ENCODE results near the gene TCHHL1. TPM values are rescaled to one million over a fixed set of nuclear protein-coding genes. Genes with fewer than 3 reads are reported as not detected.

Gene TCHHL1
- total and polyA plus RNA-seq, 9 of the 15 experiments (the other 6 are each of a cell fraction or from before 2014, with no cell fraction given), result not detected

DNA sequence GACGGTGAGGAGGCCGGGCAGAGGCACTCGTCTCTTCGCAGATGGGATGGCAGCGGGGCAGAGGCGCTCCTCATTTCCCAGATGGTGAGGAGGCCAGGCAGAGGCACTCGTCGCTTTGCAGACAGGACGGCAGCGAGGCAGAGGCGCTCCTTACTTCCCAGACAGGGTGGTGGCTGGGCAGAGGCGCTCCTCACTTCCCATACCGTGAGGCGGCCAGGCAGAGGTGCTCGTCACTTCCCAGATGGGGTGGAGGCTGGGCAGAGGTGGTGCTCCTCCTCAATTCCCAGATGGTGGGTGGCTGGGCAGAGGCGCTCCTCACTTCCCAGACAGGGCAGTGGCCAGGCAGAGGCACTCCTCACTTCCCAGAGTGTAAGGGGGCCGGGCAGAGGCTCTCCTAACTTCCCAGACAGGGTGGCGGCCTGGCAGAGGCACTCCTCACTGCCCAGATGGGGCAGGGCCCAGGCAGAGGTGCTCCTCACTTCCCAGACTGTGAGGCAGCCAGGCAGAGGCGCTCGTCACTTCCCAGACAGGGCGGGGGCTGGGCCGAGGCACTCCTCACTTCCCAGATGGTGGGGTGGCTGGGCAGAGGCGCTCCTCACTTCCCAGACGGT is 9.9 kb downstream of the TCHHL1 start (continued):
- TF ChIP-seq, protein P1, sequence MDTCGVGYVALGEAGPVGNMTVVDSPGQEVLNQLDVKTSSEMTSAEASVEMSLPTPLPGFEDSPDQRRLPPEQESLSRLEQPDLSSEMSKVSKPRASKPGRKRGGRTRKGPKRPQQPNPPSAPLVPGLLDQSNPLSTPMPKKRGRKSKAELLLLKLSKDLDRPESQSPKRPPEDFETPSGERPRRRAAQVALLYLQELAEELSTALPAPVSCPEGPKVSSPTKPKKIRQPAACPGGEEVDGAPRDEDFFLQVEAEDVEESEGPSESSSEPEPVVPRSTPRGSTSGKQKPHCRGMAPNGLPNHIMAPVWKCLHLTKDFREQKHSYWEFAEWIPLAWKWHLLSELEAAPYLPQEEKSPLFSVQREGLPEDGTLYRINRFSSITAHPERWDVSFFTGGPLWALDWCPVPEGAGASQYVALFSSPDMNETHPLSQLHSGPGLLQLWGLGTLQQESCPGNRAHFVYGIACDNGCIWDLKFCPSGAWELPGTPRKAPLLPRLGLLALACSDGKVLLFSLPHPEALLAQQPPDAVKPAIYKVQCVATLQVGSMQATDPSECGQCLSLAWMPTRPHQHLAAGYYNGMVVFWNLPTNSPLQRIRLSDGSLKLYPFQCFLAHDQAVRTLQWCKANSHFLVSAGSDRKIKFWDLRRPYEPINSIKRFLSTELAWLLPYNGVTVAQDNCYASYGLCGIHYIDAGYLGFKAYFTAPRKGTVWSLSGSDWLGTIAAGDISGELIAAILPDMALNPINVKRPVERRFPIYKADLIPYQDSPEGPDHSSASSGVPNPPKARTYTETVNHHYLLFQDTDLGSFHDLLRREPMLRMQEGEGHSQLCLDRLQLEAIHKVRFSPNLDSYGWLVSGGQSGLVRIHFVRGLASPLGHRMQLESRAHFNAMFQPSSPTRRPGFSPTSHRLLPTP (IDR thresholded peaks at IDR 0.05; ENCODE audit: borderline replicate concordance, extremely low read depth, insufficient read length), result no peak
- TF ChIP-seq, protein P2, sequence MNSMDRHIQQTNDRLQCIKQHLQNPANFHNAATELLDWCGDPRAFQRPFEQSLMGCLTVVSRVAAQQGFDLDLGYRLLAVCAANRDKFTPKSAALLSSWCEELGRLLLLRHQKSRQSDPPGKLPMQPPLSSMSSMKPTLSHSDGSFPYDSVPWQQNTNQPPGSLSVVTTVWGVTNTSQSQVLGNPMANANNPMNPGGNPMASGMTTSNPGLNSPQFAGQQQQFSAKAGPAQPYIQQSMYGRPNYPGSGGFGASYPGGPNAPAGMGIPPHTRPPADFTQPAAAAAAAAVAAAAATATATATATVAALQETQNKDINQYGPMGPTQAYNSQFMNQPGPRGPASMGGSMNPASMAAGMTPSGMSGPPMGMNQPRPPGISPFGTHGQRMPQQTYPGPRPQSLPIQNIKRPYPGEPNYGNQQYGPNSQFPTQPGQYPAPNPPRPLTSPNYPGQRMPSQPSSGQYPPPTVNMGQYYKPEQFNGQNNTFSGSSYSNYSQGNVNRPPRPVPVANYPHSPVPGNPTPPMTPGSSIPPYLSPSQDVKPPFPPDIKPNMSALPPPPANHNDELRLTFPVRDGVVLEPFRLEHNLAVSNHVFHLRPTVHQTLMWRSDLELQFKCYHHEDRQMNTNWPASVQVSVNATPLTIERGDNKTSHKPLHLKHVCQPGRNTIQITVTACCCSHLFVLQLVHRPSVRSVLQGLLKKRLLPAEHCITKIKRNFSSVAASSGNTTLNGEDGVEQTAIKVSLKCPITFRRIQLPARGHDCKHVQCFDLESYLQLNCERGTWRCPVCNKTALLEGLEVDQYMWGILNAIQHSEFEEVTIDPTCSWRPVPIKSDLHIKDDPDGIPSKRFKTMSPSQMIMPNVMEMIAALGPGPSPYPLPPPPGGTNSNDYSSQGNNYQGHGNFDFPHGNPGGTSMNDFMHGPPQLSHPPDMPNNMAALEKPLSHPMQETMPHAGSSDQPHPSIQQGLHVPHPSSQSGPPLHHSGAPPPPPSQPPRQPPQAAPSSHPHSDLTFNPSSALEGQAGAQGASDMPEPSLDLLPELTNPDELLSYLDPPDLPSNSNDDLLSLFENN (IDR thresholded peaks at IDR 0.05; ENCODE audit: low read depth in 2 of 2, low read length in 2 of 2), result no peak
- TF ChIP-seq SUPT5H (IDR thresholded peaks at IDR 0.05) (no peak), TBL1XR1 (IDR thresholded peaks at IDR 0.05; ENCODE audit: low read length in 2 of 2) (no peak), RBM22 (IDR thresholded peaks at IDR 0.05; ENCODE audit: low read depth, low read length, poor library complexity, severe bottlenecking) (no peak), FOXA3 (CRISPR knock-in tag; conservative IDR thresholded peaks at IDR 0.05 in 1 of 2, IDR thresholded peaks at IDR 0.05 in 1 of 2) (no peak), MEIS2 (IDR thresholded peaks at IDR 0.05; ENCODE audit: partially characterized antibody) (no peak), ZKSCAN3 (CRISPR knock-in tag; IDR thresholded peaks at IDR 0.05) (no peak)
